GM18519 (cell line): ENCODE measurements around the gene GDF7.

Experiments
- ATAC-seq: cut with Tn5 transposase; IDR thresholded peaks from one replicate; pipeline ENCODE4 v1.9.1; 2021; ENCODE audit warnings: mild to moderate bottlenecking, moderate library complexity; ENCODE audit not compliant: unreplicated experiment, low FRiP score

The GDF7 gene

GRCh38 chr2:20657522-20658235 lies 9.3 kb upstream of the GDF7 start:
- no peak for ATAC-seq

DNA sequence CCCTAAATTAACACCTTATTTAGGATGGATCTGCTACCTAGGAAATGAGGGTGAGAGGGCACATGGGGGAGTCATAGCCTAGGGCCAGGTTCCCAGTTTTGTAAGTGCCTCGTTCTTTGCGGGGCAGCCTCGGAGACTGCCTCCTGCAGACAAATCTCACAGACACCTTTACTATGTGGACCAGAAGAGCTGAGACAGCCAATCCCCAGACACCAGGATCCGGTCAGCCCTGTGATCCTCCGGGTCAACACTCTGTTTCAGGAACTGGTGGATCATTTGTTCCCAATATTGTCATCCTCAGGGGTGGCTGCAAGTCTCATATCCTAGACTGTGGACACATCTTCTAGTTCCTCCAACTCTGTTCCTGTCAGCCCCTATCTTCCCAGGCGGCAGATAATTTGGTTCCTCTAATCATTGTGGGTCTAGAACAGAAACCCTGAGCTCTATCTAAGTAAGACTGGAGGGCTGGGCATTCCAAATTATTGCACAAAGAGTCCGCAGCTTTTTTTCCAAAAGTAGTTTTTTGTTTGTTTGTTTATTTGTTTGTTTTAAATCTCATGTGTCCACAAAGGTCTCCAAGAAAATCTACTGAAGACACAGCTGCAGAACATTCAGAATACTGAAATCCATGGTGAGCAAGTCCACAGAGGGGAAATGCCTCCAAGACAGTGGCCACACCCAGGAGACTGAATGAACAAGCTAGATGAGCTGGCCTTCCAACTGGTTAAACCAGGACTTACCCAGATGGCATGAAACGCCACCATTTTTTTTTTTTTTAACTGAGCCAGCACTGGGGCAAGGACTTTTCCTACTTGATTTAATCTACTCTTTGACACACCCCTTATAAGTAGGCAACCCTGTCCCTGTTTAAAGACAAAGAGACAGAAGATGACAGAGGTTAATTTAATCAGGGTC lies 6.2 kb upstream of the GDF7 start:
- no peak for ATAC-seq

DNA sequence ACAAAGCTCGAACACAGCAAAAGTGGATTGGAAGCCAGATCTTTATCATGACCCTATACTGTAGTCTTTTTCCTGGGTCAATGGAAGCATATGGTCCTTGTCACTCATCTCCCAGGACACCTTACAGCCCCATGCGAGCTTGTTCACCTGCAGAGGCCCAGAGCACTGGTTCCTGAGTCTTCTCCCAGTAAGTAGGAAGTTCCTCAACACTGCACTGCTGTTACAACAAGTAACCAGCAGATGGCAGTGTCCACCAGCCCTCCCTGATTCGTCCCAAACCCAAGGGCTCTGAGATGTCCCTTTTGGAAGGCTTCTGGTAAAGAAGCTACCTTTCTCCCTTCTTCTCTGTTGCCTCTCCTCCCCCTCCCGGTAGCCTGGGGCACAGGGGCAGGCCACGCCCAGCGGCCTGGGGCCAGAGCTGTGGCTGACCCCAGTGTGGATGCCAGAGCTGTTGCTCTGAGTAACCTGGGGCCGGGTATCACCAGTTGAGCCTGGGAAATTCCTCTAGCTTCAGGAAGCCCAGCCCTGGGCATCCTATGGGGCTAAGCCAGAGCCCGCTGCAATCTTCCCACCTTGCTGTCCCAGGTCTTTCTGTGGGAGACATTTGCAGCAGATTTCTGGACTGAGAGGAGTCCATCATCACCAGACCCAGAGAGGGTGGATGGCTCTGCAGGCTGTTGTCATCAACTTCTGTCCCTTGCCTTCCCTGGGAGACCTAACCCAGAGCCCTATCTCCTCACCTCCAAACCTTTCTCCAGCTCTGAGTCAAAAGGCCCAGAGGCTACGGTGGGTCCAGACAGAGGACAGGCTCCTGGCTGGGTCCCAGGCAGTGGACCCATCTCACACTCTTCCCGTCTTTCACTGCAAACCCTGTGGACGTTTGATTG lies 5.3 kb upstream of the GDF7 start:
- no peak for ATAC-seq

DNA sequence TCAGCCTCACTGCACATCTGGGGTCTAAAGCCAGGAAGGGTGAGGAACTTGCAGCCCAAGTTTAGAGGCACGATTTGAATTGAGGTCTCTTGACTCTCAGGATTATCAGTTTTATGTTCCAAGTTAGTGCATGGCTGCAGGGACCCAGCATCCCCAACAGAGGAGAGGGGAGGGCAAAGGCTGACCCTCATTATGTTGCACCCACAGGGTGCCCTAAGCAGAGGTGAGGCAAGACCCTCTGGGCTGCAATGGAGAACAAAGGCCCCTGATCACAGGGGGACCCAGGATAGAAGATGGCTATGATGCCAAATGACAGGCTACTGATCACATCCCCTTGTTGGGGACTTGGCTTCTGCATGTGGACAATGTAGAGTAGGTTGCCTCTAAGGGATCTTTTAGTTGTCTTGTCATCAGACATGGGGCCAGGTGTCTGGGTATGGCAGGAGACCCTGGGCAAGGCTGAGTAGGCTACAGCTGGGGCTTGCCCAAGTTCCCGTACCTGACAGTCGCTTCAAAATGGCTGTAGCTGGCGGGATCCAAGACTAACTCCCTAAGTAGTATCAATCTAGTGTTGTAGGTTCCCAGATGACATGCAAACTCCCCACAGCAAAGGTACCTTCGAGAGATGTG lies 4.5 kb upstream of the GDF7 start:
- ATAC-seq: no peak

- ATAC-seq: no peak
Observed at GRCh38 chr2:20663196-20664070, 3.5 kb upstream of the GDF7 start.

DNA sequence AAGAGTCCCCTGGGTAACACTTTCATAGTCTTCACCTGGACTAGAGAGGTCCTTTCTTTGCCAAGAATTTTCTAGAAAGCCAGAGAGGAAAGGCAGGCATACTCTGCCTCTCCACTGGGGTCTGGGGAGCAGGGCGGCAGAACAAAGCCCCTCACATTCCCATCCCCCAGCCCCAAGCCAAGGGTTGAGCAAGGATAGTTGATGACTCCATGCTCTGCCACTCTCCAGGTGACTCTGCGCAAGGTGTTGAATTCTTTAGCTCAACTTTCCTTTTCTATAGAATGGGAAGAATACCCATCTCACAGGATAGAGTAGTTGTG lies 2.9 kb upstream of the GDF7 start:
- no peak for ATAC-seq

DNA sequence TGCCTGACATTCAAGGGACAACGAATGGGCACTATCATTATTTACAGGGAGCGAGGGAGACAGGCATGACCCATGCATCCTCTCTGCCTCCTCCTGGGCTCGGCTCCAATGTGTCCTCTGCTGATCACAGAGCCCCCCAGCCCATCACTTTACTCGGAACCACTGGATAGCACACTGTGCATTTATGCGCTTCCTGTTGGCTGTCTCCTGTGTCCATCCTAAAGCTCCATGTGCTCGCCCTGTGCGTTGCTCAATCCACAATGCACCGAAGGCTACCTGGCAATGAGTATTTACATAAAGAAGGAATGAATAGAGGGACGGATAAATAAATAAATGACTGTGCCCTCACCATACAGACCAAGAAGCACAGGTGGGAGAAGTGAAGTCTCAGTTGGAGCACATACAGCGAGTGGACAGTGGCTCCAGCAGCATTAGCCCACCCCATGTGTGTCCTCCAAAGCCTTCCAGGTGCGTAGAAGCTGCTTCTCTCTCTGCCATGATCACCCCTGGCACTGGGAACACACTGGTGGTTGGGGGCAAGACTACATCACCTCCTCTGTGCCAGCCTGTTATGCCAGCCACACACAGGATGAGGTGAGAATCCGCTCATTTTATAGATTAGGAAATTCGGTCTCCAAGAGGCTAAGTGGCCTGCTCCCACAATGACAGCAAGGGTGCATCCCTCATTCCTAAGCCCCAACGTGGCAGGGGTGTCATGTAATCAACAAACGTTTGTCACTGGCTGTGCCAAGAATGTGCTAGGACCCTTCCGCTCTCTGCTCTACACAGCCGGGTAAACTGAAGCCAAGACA lies 2.3 kb upstream of the GDF7 start:
- ATAC-seq: no peak

GRCh38 chr2:20665243-20666004 lies 1.5 kb upstream of the GDF7 start:
- no peak for ATAC-seq

- ATAC-seq: no peak
Observed at GRCh38 chr2:20666005-20666303, 990 bp upstream of the GDF7 start.

DNA sequence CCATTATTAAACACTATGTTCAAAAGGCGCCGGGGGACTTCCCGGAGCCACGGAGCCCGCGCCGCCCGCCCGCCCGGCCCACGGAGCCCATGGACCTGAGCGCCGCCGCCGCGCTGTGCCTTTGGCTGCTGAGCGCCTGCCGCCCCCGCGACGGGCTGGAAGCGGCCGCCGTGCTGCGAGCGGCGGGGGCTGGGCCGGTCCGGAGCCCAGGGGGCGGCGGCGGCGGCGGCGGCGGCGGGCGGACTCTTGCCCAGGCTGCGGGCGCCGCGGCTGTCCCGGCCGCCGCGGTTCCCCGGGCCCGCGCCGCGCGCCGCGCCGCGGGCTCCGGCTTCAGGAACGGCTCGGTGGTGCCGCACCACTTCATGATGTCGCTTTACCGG lies 197 bp downstream of the GDF7 start:
- ATAC-seq: no peak

DNA sequence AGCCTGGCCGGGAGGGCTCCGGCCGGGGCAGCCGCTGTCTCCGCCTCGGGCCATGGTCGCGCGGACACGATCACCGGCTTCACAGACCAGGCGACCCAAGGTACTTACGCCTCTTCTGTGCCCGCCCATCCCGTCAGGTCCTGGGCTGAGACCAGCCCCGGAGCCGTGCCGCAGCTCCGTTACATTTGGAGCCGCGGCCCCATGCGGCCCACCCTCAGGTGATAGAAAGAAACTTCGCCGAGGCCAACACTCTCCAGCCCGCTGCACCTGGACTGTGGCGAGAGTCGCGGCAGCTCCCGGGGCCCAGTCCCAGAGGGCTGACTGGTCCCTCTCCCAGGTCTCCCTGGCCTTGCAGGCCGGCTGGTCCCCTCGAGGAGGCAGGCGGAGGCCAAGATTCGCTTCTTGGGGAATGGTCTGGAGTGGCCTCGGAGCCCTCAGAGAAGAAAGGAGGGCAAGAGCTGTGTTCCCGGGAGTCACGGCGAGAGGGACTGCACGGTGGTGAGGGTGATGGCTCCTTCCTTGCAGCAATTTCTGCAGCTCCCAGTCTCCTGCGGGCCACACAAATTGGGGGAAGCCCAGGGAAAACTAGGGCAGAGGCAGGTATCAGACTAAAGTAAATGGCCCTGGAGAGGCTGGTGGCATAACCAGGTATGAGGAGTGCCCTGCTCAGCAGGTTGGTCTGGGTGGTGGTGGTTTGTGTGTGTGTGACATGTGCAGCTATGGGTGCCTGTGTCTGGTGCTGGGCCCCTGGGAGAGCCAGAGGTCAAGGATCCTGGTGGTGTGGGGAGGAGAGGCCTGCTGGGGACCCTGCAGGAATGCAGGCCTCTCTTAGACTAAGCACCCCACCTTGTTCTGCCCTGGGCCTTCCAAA lies 822 bp downstream of the GDF7 start:
- no peak for ATAC-seq

GRCh38 chr2:20668451-20668850 lies 1.5 kb downstream of the GDF7 start:
- no peak for ATAC-seq

- ATAC-seq: no peak
Observed at GRCh38 chr2:20668871-20669475, 2.0 kb downstream of the GDF7 start.

DNA sequence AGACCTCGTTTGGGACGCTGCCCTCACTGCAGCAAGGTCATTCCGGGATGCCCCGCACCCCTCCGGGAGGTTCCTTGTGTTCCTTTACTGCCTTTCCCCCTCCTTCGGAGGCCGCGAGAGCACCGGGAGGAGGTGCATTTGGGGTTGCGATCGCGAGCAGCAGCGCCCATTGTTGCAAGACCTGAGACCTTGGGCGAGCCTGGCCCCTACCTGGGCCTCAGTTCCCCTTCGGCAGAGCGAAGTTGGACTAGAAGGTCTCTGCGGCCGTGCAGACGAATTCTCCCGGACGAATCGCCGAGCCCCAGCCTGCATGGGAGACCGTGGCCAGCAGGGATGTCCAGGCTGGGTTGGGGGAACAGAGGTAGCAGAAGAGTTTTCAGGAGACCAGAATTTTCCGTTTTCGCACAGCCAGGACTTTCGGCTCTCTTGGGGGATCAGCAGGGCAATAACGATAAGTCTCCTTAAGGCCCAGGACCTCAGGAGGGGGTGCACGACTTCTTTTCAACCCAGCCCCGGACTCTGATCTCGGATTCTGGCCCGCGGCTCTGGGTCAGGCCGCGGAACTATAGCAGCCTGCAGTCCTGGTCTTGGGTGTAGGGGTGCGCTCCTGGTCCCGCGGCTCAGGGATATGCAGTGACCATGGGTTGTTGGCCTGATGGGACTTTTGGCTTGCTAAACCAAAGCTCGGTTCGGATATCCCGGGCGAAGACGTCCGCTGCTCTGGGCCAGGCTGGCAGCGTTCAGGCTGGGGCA lies 2.8 kb downstream of the GDF7 start:
- ATAC-seq: no peak

DNA sequence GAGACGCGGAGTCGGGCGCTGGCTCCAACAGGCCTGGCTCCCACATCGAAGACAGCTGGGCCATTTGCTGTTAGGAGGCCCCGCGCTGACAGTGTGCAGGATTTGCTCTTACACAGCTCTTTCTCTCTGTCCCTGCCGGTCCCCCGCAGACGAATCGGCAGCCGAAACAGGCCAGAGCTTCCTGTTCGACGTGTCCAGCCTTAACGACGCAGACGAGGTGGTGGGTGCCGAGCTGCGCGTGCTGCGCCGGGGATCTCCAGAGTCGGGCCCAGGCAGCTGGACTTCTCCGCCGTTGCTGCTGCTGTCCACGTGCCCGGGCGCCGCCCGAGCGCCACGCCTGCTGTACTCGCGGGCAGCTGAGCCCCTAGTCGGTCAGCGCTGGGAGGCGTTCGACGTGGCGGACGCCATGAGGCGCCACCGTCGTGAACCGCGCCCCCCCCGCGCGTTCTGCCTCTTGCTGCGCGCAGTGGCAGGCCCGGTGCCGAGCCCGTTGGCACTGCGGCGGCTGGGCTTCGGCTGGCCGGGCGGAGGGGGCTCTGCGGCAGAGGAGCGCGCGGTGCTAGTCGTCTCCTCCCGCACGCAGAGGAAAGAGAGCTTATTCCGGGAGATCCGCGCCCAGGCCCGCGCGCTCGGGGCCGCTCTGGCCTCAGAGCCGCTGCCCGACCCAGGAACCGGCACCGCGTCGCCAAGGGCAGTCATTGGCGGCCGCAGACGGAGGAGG lies 3.5 kb downstream of the GDF7 start:
- ATAC-seq: no peak
